SK-MEL-5 (cell line): ENCODE measurements around the gene JMJD6. TPM values are rescaled to one million over a fixed set of nuclear protein-coding genes. Genes with fewer than 3 reads are reported as not detected.
A peak's percentile ranks its signal among the peaks of the same experiment; 100 is the strongest.
"Not testable (repeated sequence)": the region's sequence is repeated elsewhere in the genome, so short reads cannot be mapped to it uniquely, and the experiment has no call there.

Experiments used
- DNase-seq: peaks from one replicate; pipeline ENCODE4 v3.0.0-alpha.2; 2016; ENCODE audit warnings: low read depth, low spot score
- in situ Hi-C: cut with HindIII; loops from 2 replicates; pipeline ENCODE4 v1.10.0; 2016; ENCODE audit warnings: low sequenced_read_pairs, high pct_unique_total_duplicates, low pct_unique_long_range_greater_than_20kb
- total RNA-seq: library from RNA; depleted of rRNA; stranded (reverse); fragments of >200 nt; shearing (Covaris generic); gene quantifications from 2 replicates; pipeline ENCODE4 v1.2.3, GENCODE V29; 2014

The JMJD6 gene
- total RNA-seq, 1 experiment from 2014 or later = 46.1 TPM

- in situ Hi-C loops = loop anchor here (25.0 kb wide), 1 partner anchor 290 kb away; no protein-coding TSS in a partner anchor
- DNase-seq = peak; percentile 87
Observed at GRCh38 chr17:76726776-76727718, 641 bp upstream of the JMJD6 start, which contains the start of gene METTL23. Gene METTL23, plus strand, starts transcription at chr17:76726839. Its CDS starts 2,872 bp downstream, at chr17:76729711.

GRCh38 chr17:76725580-76726230 lies 701 bp downstream of the JMJD6 start:
- peak; percentile 53 for DNase-seq
- in situ Hi-C loops = loop anchor here (25.0 kb wide), 1 partner anchor 288 kb away; no protein-coding TSS in a partner anchor

- DNase-seq = no peak
- in situ Hi-C loops = no loop called here
Observed at GRCh38 chr17:76723812-76724211, 2.6 kb downstream of the JMJD6 start.

- in situ Hi-C loops, DNase-seq: not testable (repeated sequence)
Observed at GRCh38 chr17:76722977-76723376, 3.4 kb downstream of the JMJD6 start.

GRCh38 chr17:76722279-76722678 lies 4.1 kb downstream of the JMJD6 start:
- in situ Hi-C loops = no loop called here
- no peak for DNase-seq

- in situ Hi-C loops = no loop called here
- DNase-seq = no peak
Observed at GRCh38 chr17:76721463-76721862, 4.9 kb downstream of the JMJD6 start.

GRCh38 chr17:76720941-76721340 lies 5.5 kb downstream of the JMJD6 start:
- in situ Hi-C loops = no loop called here
- peak; percentile 55 for DNase-seq

- in situ Hi-C loops = no loop called here
- no peak for DNase-seq
Observed at GRCh38 chr17:76720211-76720610, 6.2 kb downstream of the JMJD6 start.

- no peak for DNase-seq
- in situ Hi-C loops = loop anchor here (10.0 kb wide), 1 partner anchor 144 kb away; no protein-coding TSS in a partner anchor
Observed at GRCh38 chr17:76718516-76718915, 7.9 kb downstream of the JMJD6 start.

GRCh38 chr17:76716839-76717215 lies 9.6 kb downstream of the JMJD6 start:
- in situ Hi-C loops = loop anchor here (10.0 kb wide), 1 partner anchor 142 kb away; no protein-coding TSS in a partner anchor
- DNase-seq = no peak

GRCh38 chr17:76716146-76716838 lies 10.1 kb downstream of the JMJD6 start:
- DNase-seq = peak; percentile 83
- in situ Hi-C loops = loop anchor here (10.0 kb wide), 1 partner anchor 141 kb away; no protein-coding TSS in a partner anchor

GRCh38 chr17:76715496-76715830 lies 10.9 kb downstream of the JMJD6 start:
- no peak for DNase-seq
- in situ Hi-C loops = loop anchor here (10.0 kb wide), 1 partner anchor 141 kb away; no protein-coding TSS in a partner anchor

GRCh38 chr17:76714822-76715495 lies 11.4 kb downstream of the JMJD6 start:
- in situ Hi-C loops = loop anchor here (10.0 kb wide), 1 partner anchor 140 kb away; no protein-coding TSS in a partner anchor
- peak; percentile 82 for DNase-seq

- in situ Hi-C loops = loop anchor here (10.0 kb wide), 1 partner anchor 140 kb away; no protein-coding TSS in a partner anchor
- DNase-seq = no peak
Observed at GRCh38 chr17:76714336-76714735, 12.1 kb downstream of the JMJD6 start.

GRCh38 chr17:76713765-76714164 lies 12.6 kb downstream of the JMJD6 start:
- no peak for DNase-seq
- in situ Hi-C loops = loop anchor here (10.0 kb wide), 1 partner anchor 139 kb away; no protein-coding TSS in a partner anchor

- not testable (repeated sequence) for DNase-seq
- in situ Hi-C loops = loop anchor here (10.0 kb wide), 1 partner anchor 138 kb away; no protein-coding TSS in a partner anchor
Observed at GRCh38 chr17:76712321-76712720, 14.1 kb downstream of the JMJD6 start.
